HEK293 (cell line): ENCODE measurements around the gene CLDN6.
A peak's percentile ranks its signal among the peaks of the same experiment; 100 is the strongest.

ENCODE experiments used
- CTCF ChIA-PET: fragments of 350-600 bp; formaldehyde crosslinking; extraction: SDS; loops from one replicate; lab custom pipeline; 2021; ENCODE audit warnings: antibody characterized with exemption; lab: Yijun Ruan, JAX
- POLR2A ChIA-PET: fragments of 300-600 bp; formaldehyde crosslinking; extraction: SDS; loops from one replicate; lab custom pipeline; 2020; ENCODE audit warnings: antibody characterized with exemption, inconsistent platforms; lab: Yijun Ruan, JAX
- H3K27ac ChIP-seq: fragments of 200-500 bp; sonication (Bioruptor generic); 2 replicates; pipeline ENCODE4 v1.5.1; 2014; ENCODE audit warnings: low read depth, low read length, control low read depth, inconsistent platforms; ENCODE audit errors: extremely low read depth
- H3K36me3 ChIP-seq, 2 experiments: fragments of 200-500 bp in 1 of 2; sonication (Bioruptor generic) in 1 of 2; 1 replicate in 1 of 2; 2 replicates in 1 of 2; pipeline ENCODE4 v1.5.1; 2014 to 2017; ENCODE audit warnings: inconsistent platforms in 2 of 2, low read length in 2 of 2; ENCODE audit not compliant: control insufficient read depth in 2 of 2, insufficient read depth in 1 of 2
- H3K4me1 ChIP-seq: fragments of 200-500 bp; sonication (Bioruptor generic); 2 replicates; pipeline ENCODE4 v1.5.1; 2014; ENCODE audit warnings: mild to moderate bottlenecking, low read length, inconsistent platforms; ENCODE audit not compliant: control insufficient read depth, insufficient read depth
- H3K4me3 ChIP-seq: 2 replicates; pipeline ENCODE4 v1.5.1; 2011; ENCODE audit warnings: low read depth, mild to moderate bottlenecking, control low read depth, low read length, moderate library complexity
- H3K9me3 ChIP-seq: fragments of 200-500 bp; sonication (Bioruptor generic); 2 replicates; pipeline ENCODE4 v1.5.1; 2014; ENCODE audit warnings: low read depth, low read length, inconsistent platforms; ENCODE audit not compliant: control insufficient read depth, insufficient read depth
- KLF1 ChIP-seq: fragments of 450-650 bp; formaldehyde crosslinking; IDR thresholded peaks from 2 replicates; pipeline ENCODE4 v1.5.1; 2016; ENCODE audit warnings: missing biosample characterization, missing genetic modification characterization
- SETDB1 ChIP-seq: IDR thresholded peaks from one replicate; pipeline ENCODE4 v1.6.1; 2017; ENCODE audit warnings: mild to moderate bottlenecking, low read length, moderate library complexity, mixed read lengths; ENCODE audit not compliant: insufficient read length
- SP3 ChIP-seq: fragments of 450-650 bp; formaldehyde crosslinking; IDR thresholded peaks from 2 replicates; pipeline ENCODE4 v1.5.1; 2016; ENCODE audit warnings: missing biosample characterization, missing genetic modification characterization
- YY1 ChIP-seq: fragments of 450-650 bp; formaldehyde crosslinking; IDR thresholded peaks from 2 replicates; pipeline ENCODE4 v1.5.1; 2018; ENCODE audit warnings: missing biosample characterization, missing genetic modification characterization
- ZBTB1 ChIP-seq: fragments of 450-650 bp; formaldehyde crosslinking; IDR thresholded peaks from 2 replicates; pipeline ENCODE4 v1.5.1; 2016; ENCODE audit warnings: missing biosample characterization, missing genetic modification characterization
- ZFP69B ChIP-seq: fragments of 450-650 bp; formaldehyde crosslinking; IDR thresholded peaks from 2 replicates; pipeline ENCODE4 v1.5.1; 2016; ENCODE audit warnings: missing biosample characterization, missing genetic modification characterization
- ZNF175 ChIP-seq: fragments of 450-650 bp; formaldehyde crosslinking; IDR thresholded peaks from 2 replicates; pipeline ENCODE4 v1.5.1; 2016; ENCODE audit warnings: missing biosample characterization, missing genetic modification characterization
- ZNF19 ChIP-seq: fragments of 450-650 bp; formaldehyde crosslinking; IDR thresholded peaks from 2 replicates; pipeline ENCODE4; 2016; ENCODE audit warnings: missing biosample characterization, missing genetic modification characterization, low read depth
- ZNF311 ChIP-seq: fragments of 450-650 bp; formaldehyde crosslinking; IDR thresholded peaks from 2 replicates; pipeline ENCODE4 v1.5.1; 2017; ENCODE audit warnings: missing biosample characterization, missing genetic modification characterization, borderline replicate concordance
- ZNF37A ChIP-seq: fragments of 450-650 bp; IDR thresholded peaks from 2 replicates; pipeline ENCODE4 v1.5.1; 2018; ENCODE audit warnings: missing biosample characterization, missing genetic modification characterization
- ZNF529 ChIP-seq: fragments of 450-650 bp; formaldehyde crosslinking; IDR thresholded peaks from 2 replicates; pipeline ENCODE4 v1.5.1; 2017; ENCODE audit warnings: missing genetic modification characterization, missing biosample characterization; ENCODE audit not compliant: insufficient replicate concordance
- ZNF560 ChIP-seq: fragments of 450-650 bp; formaldehyde crosslinking; IDR thresholded peaks from 2 replicates; pipeline ENCODE4 v1.5.1; 2017; ENCODE audit warnings: missing biosample characterization, missing genetic modification characterization, borderline replicate concordance
- ZNF621 ChIP-seq: fragments of 450-650 bp; formaldehyde crosslinking; IDR thresholded peaks from 2 replicates; pipeline ENCODE4 v1.5.1; 2017; ENCODE audit warnings: missing biosample characterization, missing genetic modification characterization
- ZNF837 ChIP-seq: fragments of 450-650 bp; formaldehyde crosslinking; IDR thresholded peaks from 2 replicates; pipeline ENCODE4 v1.5.1; 2016; ENCODE audit warnings: missing biosample characterization, missing genetic modification characterization
- TF ChIP-seq, protein P1 (sequence below): fragments of 450-650 bp; formaldehyde crosslinking; IDR thresholded peaks from 2 replicates; pipeline ENCODE4 v1.5.1; 2017; ENCODE audit warnings: missing biosample characterization, missing genetic modification characterization
- TF ChIP-seq, protein P2 (sequence below): fragments of 450-650 bp; formaldehyde crosslinking; IDR thresholded peaks from 2 replicates; pipeline ENCODE4 v1.5.1; 2017; ENCODE audit warnings: missing biosample characterization, missing genetic modification characterization
- TF ChIP-seq, protein P3 (sequence below): fragments of 450-650 bp; formaldehyde crosslinking; IDR thresholded peaks from 2 replicates; pipeline ENCODE4 v1.5.1; 2017; ENCODE audit warnings: missing biosample characterization, missing genetic modification characterization
- TF ChIP-seq, protein P4 (sequence below): fragments of 450-650 bp; formaldehyde crosslinking; IDR thresholded peaks from 2 replicates; pipeline ENCODE4 v1.5.1; 2016; ENCODE audit warnings: missing biosample characterization, missing genetic modification characterization
- TF ChIP-seq, protein P5 (sequence below): fragments of 450-650 bp; formaldehyde crosslinking; IDR thresholded peaks from 2 replicates; pipeline ENCODE4 v1.5.1; 2016; ENCODE audit warnings: missing biosample characterization, missing genetic modification characterization
- TF ChIP-seq, protein P6 (sequence below): fragments of 450-650 bp; formaldehyde crosslinking; IDR thresholded peaks from 2 replicates; pipeline ENCODE4 v1.5.1; 2017; ENCODE audit warnings: missing biosample characterization, mild to moderate bottlenecking, missing genetic modification characterization, moderate library complexity
- TF ChIP-seq, protein P7 (sequence below): fragments of 450-650 bp; formaldehyde crosslinking; IDR thresholded peaks from 2 replicates; pipeline ENCODE4 v1.5.1; 2017; ENCODE audit warnings: missing biosample characterization, missing genetic modification characterization

Gene CLDN6

DNA sequence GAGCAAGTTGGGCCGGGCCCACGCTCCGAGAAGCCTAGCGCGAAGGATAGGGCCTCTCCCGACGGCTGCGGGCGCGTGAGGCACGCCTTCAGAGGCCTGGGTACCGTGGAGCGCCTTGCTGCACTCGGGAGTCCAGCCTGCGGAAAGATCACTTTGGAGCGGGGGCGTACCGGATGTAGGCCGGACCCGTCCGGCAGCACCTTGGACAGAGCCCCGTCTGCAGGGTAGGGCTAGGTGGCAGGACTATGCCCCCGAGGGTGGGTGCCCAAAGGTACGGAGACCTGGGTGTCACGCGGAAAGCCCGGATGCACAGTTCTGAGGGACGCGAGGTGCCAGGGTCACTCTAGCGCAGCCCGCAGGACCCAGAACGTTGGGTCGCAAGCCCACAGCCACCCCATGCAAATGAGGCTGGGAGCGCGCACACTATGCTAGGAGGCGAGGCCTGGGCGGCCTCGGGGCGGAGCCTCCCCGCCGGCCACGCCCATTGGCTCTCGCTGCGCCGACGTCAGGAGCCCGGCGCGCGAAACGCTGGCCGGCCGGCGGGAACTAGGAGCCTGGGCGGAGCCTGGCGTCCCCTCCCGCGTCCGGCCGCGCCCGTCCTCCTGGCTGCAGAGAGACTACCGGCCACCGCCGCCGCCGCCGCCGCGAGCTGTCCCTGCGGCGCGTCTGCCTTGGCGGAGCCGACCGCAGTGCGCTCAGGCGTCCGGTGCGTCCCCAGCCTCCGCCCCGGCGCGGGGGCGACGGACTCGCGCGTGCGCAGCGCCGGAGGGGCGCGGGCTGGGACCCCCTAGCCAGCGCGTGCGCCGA is 49.0 kb downstream of the CLDN6 start, which contains the start of gene PAQR4 (continued):
- TF ChIP-seq ZNF37A (tag by site-specific recombination) (peak; percentile 19; the same call in 1 of the 2 replicates), SETDB1 (no peak), ZBTB1 (tag by site-specific recombination) (no peak), ZNF529 (tag by site-specific recombination) (no peak), ZNF560 (tag by site-specific recombination) (no peak)
- TF ChIP-seq, protein P1, sequence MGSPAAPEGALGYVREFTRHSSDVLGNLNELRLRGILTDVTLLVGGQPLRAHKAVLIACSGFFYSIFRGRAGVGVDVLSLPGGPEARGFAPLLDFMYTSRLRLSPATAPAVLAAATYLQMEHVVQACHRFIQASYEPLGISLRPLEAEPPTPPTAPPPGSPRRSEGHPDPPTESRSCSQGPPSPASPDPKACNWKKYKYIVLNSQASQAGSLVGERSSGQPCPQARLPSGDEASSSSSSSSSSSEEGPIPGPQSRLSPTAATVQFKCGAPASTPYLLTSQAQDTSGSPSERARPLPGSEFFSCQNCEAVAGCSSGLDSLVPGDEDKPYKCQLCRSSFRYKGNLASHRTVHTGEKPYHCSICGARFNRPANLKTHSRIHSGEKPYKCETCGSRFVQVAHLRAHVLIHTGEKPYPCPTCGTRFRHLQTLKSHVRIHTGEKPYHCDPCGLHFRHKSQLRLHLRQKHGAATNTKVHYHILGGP (tag by site-specific recombination), result no peak
- TF ChIP-seq, protein P2, sequence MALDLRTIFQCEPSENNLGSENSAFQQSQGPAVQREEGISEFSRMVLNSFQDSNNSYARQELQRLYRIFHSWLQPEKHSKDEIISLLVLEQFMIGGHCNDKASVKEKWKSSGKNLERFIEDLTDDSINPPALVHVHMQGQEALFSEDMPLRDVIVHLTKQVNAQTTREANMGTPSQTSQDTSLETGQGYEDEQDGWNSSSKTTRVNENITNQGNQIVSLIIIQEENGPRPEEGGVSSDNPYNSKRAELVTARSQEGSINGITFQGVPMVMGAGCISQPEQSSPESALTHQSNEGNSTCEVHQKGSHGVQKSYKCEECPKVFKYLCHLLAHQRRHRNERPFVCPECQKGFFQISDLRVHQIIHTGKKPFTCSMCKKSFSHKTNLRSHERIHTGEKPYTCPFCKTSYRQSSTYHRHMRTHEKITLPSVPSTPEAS (tag by site-specific recombination), result no peak
- TF ChIP-seq, protein P3, sequence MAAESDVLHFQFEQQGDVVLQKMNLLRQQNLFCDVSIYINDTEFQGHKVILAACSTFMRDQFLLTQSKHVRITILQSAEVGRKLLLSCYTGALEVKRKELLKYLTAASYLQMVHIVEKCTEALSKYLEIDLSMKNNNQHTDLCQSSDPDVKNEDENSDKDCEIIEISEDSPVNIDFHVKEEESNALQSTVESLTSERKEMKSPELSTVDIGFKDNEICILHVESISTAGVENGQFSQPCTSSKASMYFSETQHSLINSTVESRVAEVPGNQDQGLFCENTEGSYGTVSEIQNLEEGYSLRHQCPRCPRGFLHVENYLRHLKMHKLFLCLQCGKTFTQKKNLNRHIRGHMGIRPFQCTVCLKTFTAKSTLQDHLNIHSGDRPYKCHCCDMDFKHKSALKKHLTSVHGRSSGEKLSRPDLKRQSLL (tag by site-specific recombination), result no peak

DNA sequence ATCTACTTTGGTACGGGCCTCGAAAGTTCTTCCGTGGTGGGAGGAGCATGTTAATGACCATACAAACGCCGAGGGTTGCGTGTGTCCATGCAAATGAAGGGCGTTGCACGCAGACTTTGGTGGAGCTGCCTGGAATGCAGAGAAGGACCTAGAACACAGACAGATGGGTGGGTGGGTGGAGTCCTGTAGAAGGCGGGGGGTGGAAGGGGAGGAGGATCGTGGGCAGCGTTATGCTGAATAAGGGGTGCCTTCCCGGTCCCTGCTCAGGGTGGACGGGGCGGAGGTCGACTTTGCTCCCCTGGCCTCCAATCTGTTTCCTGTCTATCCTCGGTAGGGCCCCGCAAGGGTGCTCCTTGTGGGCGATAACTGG is 49.6 kb downstream of the CLDN6 start:
- CTCF ChIA-PET, result no interaction called here
- no peak overlapping the region for H3K4me3 ChIP-seq
- peaks cover 15% of the 10 kb centered on the region for H3K4me1 ChIP-seq
- H3K36me3 ChIP-seq, result peaks cover 0 to 26% of the 10 kb centered on the region in 2 experiments; a peak in 1 of 3 replicates
- no peaks in the 10 kb centered on the region for H3K9me3 ChIP-seq
- no peak overlapping the region; the same call in 1 of the 2 replicates for H3K27ac ChIP-seq
- TF ChIP-seq KLF1, result peak; percentile 46
- TF ChIP-seq, protein P4, sequence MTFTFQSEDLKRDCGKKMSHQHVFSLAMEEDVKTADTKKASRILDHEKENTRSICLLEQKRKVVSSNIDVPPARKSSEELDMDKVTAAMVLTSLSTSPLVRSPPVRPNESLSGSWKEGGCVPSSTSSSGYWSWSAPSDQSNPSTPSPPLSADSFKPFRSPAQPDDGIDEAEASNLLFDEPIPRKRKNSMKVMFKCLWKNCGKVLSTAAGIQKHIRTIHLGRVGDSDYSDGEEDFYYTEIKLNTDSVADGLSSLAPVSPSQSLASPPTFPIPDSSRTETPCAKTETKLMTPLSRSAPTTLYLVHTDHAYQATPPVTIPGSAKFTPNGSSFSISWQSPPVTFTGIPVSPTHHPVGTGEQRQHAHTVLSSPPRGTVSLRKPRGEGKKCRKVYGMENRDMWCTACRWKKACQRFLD (tag by site-specific recombination), result no peak
- TF ChIP-seq, all 188 proteins: peak for 1
- POLR2A ChIA-PET, result no interaction called here

DNA sequence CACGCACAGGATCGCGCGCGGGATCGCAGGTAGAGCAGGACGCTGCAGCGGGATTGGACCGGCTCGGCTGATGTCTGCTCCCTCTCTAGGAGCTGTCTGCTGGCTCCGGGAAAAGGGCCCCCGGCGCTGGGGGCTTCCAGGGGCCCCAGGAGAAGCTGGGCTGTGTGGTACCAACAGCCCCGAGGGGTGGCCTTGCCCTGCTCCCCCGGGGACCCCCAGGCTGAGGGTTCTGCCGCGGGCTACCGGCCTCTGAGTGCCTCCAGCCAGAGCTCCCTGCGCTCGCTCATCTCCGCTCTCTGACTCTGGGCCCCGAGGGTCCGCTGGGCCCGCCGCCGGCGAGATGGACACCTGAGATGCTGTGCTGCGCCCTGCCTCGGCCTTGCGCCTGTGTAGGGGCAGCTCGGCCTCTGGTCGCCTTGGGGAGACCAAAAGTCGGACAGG is 50.2 kb downstream of the CLDN6 start:
- Histone ChIP-seq H3K36me3 (peaks cover 0 to 22% of the 10 kb centered on the region in 2 experiments; a peak in 1 of 3 replicates), H3K9me3 (no peaks in the 10 kb centered on the region), H3K27ac (no peak overlapping the region), H3K4me3 (no peak overlapping the region), H3K4me1 (peaks cover 11% of the 10 kb centered on the region)
- ChIA-PET POLR2A (no interaction called here), CTCF (interaction anchor here (0.7 kb wide), 1 partner anchor 40 kb away, joined by 3 read pairs; no protein-coding TSS in a partner anchor)
- TF ChIP-seq SP3 (no peak), ZNF837 (tag by site-specific recombination) (no peak), ZNF19 (tag by site-specific recombination) (no peak), ZNF175 (no peak), ZNF311 (tag by site-specific recombination) (no peak), ZNF621 (tag by site-specific recombination) (no peak), YY1 (tag by site-specific recombination) (no peak), ZFP69B (tag by site-specific recombination) (no peak)
- TF ChIP-seq, protein P5, sequence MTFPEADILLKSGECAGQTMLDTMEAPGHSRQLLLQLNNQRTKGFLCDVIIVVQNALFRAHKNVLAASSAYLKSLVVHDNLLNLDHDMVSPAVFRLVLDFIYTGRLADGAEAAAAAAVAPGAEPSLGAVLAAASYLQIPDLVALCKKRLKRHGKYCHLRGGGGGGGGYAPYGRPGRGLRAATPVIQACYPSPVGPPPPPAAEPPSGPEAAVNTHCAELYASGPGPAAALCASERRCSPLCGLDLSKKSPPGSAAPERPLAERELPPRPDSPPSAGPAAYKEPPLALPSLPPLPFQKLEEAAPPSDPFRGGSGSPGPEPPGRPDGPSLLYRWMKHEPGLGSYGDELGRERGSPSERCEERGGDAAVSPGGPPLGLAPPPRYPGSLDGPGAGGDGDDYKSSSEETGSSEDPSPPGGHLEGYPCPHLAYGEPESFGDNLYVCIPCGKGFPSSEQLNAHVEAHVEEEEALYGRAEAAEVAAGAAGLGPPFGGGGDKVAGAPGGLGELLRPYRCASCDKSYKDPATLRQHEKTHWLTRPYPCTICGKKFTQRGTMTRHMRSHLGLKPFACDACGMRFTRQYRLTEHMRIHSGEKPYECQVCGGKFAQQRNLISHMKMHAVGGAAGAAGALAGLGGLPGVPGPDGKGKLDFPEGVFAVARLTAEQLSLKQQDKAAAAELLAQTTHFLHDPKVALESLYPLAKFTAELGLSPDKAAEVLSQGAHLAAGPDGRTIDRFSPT, result no peak
- TF ChIP-seq, protein P6, sequence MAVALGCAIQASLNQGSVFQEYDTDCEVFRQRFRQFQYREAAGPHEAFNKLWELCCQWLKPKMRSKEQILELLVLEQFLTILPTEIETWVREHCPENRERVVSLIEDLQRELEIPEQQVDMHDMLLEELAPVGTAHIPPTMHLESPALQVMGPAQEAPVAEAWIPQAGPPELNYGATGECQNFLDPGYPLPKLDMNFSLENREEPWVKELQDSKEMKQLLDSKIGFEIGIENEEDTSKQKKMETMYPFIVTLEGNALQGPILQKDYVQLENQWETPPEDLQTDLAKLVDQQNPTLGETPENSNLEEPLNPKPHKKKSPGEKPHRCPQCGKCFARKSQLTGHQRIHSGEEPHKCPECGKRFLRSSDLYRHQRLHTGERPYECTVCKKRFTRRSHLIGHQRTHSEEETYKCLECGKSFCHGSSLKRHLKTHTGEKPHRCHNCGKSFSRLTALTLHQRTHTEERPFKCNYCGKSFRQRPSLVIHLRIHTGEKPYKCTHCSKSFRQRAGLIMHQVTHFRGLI, result no peak
- TF ChIP-seq, protein P7, sequence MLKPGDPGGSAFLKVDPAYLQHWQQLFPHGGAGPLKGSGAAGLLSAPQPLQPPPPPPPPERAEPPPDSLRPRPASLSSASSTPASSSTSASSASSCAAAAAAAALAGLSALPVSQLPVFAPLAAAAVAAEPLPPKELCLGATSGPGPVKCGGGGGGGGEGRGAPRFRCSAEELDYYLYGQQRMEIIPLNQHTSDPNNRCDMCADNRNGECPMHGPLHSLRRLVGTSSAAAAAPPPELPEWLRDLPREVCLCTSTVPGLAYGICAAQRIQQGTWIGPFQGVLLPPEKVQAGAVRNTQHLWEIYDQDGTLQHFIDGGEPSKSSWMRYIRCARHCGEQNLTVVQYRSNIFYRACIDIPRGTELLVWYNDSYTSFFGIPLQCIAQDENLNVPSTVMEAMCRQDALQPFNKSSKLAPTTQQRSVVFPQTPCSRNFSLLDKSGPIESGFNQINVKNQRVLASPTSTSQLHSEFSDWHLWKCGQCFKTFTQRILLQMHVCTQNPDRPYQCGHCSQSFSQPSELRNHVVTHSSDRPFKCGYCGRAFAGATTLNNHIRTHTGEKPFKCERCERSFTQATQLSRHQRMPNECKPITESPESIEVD, result no peak
